HepG2 (cell line): ENCODE measurements around the gene ZNRD2. TPM values are rescaled to one million over a fixed set of nuclear protein-coding genes. Genes with fewer than 3 reads are reported as not detected.
A peak's percentile ranks its signal among the peaks of the same experiment; 100 is the strongest.

Experiments used
- ADNP ChIP-seq: sonication (generic); formaldehyde crosslinking; IDR thresholded peaks from 2 replicates; pipeline ENCODE4 v1.4.0; 2020; ENCODE audit warnings: missing genetic modification reagents
- ARNTL ChIP-seq: sonication (generic); formaldehyde crosslinking; IDR thresholded peaks from 2 replicates; pipeline ENCODE4 v1.4.0; 2020; ENCODE audit warnings: mild to moderate bottlenecking, missing genetic modification reagents
- DR1 ChIP-seq: sonication (generic); formaldehyde crosslinking; IDR thresholded peaks from 2 replicates; pipeline ENCODE4 v1.8.0; 2021; ENCODE audit warnings: mild to moderate bottlenecking, missing genetic modification reagents, inconsistent platforms
- EHMT2 ChIP-seq: fragments of 200-600 bp; sonication (generic); IDR thresholded peaks from 2 replicates; pipeline ENCODE4 v1.7.0; 2017; ENCODE audit warnings: antibody characterized with exemption, low read depth, low read length, borderline replicate concordance
- HCFC1 ChIP-seq: fragments of 150-350 bp; IDR thresholded peaks from 2 replicates; pipeline ENCODE4 v1.6.1; 2014; ENCODE audit warnings: low read depth, low read length
- HMGA1 ChIP-seq: sonication (generic); formaldehyde crosslinking; conservative IDR thresholded peaks from 2 replicates; pipeline ENCODE4 v1.4.0; 2020; ENCODE audit warnings: missing genetic modification reagents
- HOXA3 ChIP-seq: sonication (generic); formaldehyde crosslinking; IDR thresholded peaks from 2 replicates; pipeline ENCODE4 v1.5.0; 2020; ENCODE audit warnings: missing genetic modification reagents
- MTA1 ChIP-seq: sonication (generic); formaldehyde crosslinking; IDR thresholded peaks from 2 replicates; pipeline ENCODE4 v1.4.0; 2020; ENCODE audit warnings: missing genetic modification reagents, mild to moderate bottlenecking, borderline replicate concordance
- MYC ChIP-seq: sonication (generic); formaldehyde crosslinking; IDR thresholded peaks from 2 replicates; pipeline ENCODE4 v1.9.0; 2021; ENCODE audit warnings: missing genetic modification reagents, borderline replicate concordance
- PAWR ChIP-seq: sonication (generic); formaldehyde crosslinking; IDR thresholded peaks from 2 replicates; pipeline ENCODE4 v1.4.0; 2020; ENCODE audit warnings: missing genetic modification reagents, mild to moderate bottlenecking, borderline replicate concordance
- SOX5 ChIP-seq: IDR thresholded peaks from 2 replicates; pipeline ENCODE4 v1.6.1; 2016; ENCODE audit warnings: borderline replicate concordance
- TEAD3 ChIP-seq: optimal IDR thresholded peaks from 2 replicates; pipeline ENCODE3; 2016; ENCODE audit warnings: borderline replicate concordance
- TOE1 ChIP-seq: sonication (generic); formaldehyde crosslinking; IDR thresholded peaks from 2 replicates; pipeline ENCODE4 v1.4.0; 2020; ENCODE audit warnings: mild to moderate bottlenecking, missing genetic modification reagents
- YEATS4 ChIP-seq: sonication (generic); formaldehyde crosslinking; IDR thresholded peaks from 2 replicates; pipeline ENCODE4 v1.4.0; 2020; ENCODE audit warnings: missing genetic modification reagents, borderline replicate concordance
- YY1 ChIP-seq: IDR thresholded peaks from 2 replicates; pipeline ENCODE4 v1.6.1; 2011; ENCODE audit warnings: low read length, low read depth, moderate library complexity, mild to moderate bottlenecking; ENCODE audit not compliant: insufficient read depth, insufficient replicate concordance
- ZNF367 ChIP-seq: sonication (generic); formaldehyde crosslinking; IDR thresholded peaks from 2 replicates; pipeline ENCODE4 v1.4.0; 2020; ENCODE audit warnings: missing genetic modification reagents, borderline replicate concordance
- ZNF557 ChIP-seq: sonication (generic); formaldehyde crosslinking; IDR thresholded peaks from 2 replicates; pipeline ENCODE4 v1.4.0; 2020; ENCODE audit warnings: missing genetic modification reagents
- polyA plus RNA-seq, 8 experiments: library from polyadenylated mRNA; depleted of rRNA in 3 of 8; stranded (reverse) in 7 of 8; unstranded in 1 of 8; fragments of >200 nt; fragmentation: Illumina TruSeq in 4 of 8; extraction: Trizol in 4 of 8; gene quantifications; 2 replicates each; pipeline versions ENCODE4 v1.2.1 to v1.2.3, GENCODE V29; 2011 to 2016; ENCODE audit warnings: low read depth in 4 of 8, missing spikeins in 1 of 8, mixed read lengths in 1 of 8; ENCODE audit not compliant: insufficient read depth in 1 of 8
- total RNA-seq, 5 experiments: library from RNA; depleted of rRNA; stranded (reverse); fragments of >200 nt; fragmentation: Illumina TruSeq; extraction: Trizol; gene quantifications; 2 replicates each; pipeline ENCODE4 v1.2.3, GENCODE V29; 2016; ENCODE audit warnings: low read depth in 1 of 5
- TF ChIP-seq, protein P1 (sequence below): sonication (generic); formaldehyde crosslinking; IDR thresholded peaks from 2 replicates; pipeline ENCODE4 v1.5.0; 2020; ENCODE audit warnings: missing genetic modification reagents, mild to moderate bottlenecking, borderline replicate concordance
- TF ChIP-seq, protein P2 (sequence below): sonication (generic); formaldehyde crosslinking; conservative IDR thresholded peaks from 2 replicates; pipeline ENCODE4 v1.8.0; 2022; ENCODE audit warnings: missing genetic modification reagents
- TF ChIP-seq, protein P3 (sequence below): sonication (generic); formaldehyde crosslinking; IDR thresholded peaks from 2 replicates; pipeline ENCODE4 v1.5.1; 2020; ENCODE audit warnings: missing genetic modification reagents, mild to moderate bottlenecking, borderline replicate concordance
- TF ChIP-seq, protein P4 (sequence below): sonication (generic); formaldehyde crosslinking; IDR thresholded peaks from 2 replicates; pipeline ENCODE4 v1.4.0; 2020; ENCODE audit warnings: missing genetic modification reagents

The ZNRD2 gene
- total and polyA plus RNA-seq, 2 of the 13 experiments (the other 11 are each of a cell fraction or from before 2014, with no cell fraction given): 29.2 to 34.0 TPM

DNA sequence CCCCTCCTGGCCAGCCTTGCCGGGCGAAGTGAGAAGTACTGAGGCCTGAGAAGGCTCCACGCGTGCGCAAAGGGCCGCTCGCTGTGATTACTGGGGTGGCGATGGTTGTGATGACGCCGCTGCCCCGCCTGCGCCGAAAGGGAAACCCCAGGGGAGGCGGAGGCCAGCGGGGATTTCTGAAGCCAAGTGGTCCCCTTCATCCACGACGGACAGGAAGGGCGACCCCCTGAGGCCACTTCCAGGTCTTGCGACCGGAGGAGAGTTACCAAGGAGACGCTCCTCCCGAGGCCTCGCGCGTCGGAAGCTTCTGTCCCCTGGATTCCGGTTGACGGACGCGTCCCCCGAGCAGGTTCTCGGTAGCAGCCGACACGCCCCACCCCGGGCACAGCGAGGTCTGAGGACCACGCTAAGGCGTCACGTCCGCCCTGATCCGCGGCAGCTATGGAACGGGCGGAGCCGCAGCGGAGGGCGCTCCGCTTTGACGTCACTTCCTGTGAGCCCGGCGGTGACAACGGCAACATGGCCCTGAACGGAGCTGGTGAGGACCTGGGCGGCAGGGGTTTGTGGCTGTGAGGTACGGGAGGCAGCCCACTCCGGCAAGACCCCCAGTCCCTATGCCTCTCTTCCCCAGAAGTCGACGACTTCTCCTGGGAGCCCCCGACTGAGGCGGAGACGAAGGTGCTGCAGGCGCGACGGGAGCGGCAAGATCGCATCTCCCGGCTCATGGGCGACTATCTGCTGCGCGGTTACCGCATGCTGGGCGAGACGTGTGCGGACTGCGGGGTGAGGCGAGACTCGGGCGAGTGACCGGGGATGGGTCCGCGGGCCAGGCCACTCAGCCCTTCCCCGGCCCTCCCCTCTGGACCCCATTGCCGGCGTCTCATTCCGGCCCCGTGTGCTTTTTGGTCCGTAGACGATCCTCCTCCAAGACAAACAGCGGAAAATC is at the start of gene ZNRD2 (continued):
- TF ChIP-seq ARNTL (CRISPR knock-in tag) (peak; percentile 58; the same call in 1 of the 2 replicates), TEAD3 (CRISPR knock-in tag) (peak; percentile 86), ZNF557 (CRISPR knock-in tag) (no peak), HCFC1 (peak; percentile 86), MYC (CRISPR knock-in tag) (peak; percentile 90), PAWR (CRISPR knock-in tag) (peak; percentile 83; the same call in 1 of the 2 replicates), YEATS4 (CRISPR knock-in tag) (0 out of 2 replicates have a peak, but pooled peaks have one; percentile 39), YY1 (peak; percentile 91), MTA1 (peak; percentile 89; the same call in 1 of the 2 replicates), SOX5 (CRISPR knock-in tag) (peak; percentile 60; the same call in 1 of the 2 replicates), EHMT2 (no peak), HOXA3 (CRISPR knock-in tag) (peak; percentile 99), ADNP (CRISPR knock-in tag) (no peak), ZNF367 (CRISPR knock-in tag) (no peak), DR1 (CRISPR knock-in tag) (no peak), HMGA1 (CRISPR knock-in tag) (no peak), TOE1 (CRISPR knock-in tag) (0 out of 2 replicates have a peak, but pooled peaks have one; percentile 27)
- TF ChIP-seq, protein P1, sequence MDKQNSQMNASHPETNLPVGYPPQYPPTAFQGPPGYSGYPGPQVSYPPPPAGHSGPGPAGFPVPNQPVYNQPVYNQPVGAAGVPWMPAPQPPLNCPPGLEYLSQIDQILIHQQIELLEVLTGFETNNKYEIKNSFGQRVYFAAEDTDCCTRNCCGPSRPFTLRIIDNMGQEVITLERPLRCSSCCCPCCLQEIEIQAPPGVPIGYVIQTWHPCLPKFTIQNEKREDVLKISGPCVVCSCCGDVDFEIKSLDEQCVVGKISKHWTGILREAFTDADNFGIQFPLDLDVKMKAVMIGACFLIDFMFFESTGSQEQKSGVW (CRISPR knock-in tag): no peak
- TF ChIP-seq, protein P2, sequence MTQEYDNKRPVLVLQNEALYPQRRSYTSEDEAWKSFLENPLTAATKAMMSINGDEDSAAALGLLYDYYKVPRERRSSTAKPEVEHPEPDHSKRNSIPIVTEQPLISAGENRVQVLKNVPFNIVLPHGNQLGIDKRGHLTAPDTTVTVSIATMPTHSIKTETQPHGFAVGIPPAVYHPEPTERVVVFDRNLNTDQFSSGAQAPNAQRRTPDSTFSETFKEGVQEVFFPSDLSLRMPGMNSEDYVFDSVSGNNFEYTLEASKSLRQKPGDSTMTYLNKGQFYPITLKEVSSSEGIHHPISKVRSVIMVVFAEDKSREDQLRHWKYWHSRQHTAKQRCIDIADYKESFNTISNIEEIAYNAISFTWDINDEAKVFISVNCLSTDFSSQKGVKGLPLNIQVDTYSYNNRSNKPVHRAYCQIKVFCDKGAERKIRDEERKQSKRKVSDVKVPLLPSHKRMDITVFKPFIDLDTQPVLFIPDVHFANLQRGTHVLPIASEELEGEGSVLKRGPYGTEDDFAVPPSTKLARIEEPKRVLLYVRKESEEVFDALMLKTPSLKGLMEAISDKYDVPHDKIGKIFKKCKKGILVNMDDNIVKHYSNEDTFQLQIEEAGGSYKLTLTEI (CRISPR knock-in tag): no peak
- TF ChIP-seq, protein P3, sequence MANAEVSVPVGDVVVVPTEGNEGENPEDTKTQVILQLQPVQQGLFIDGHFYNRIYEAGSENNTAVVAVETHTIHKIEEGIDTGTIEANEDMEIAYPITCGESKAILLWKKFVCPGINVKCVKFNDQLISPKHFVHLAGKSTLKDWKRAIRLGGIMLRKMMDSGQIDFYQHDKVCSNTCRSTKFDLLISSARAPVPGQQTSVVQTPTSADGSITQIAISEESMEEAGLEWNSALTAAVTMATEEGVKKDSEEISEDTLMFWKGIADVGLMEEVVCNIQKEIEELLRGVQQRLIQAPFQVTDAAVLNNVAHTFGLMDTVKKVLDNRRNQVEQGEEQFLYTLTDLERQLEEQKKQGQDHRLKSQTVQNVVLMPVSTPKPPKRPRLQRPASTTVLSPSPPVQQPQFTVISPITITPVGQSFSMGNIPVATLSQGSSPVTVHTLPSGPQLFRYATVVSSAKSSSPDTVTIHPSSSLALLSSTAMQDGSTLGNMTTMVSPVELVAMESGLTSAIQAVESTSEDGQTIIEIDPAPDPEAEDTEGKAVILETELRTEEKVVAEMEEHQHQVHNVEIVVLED: peak; percentile 97
- TF ChIP-seq, protein P4, sequence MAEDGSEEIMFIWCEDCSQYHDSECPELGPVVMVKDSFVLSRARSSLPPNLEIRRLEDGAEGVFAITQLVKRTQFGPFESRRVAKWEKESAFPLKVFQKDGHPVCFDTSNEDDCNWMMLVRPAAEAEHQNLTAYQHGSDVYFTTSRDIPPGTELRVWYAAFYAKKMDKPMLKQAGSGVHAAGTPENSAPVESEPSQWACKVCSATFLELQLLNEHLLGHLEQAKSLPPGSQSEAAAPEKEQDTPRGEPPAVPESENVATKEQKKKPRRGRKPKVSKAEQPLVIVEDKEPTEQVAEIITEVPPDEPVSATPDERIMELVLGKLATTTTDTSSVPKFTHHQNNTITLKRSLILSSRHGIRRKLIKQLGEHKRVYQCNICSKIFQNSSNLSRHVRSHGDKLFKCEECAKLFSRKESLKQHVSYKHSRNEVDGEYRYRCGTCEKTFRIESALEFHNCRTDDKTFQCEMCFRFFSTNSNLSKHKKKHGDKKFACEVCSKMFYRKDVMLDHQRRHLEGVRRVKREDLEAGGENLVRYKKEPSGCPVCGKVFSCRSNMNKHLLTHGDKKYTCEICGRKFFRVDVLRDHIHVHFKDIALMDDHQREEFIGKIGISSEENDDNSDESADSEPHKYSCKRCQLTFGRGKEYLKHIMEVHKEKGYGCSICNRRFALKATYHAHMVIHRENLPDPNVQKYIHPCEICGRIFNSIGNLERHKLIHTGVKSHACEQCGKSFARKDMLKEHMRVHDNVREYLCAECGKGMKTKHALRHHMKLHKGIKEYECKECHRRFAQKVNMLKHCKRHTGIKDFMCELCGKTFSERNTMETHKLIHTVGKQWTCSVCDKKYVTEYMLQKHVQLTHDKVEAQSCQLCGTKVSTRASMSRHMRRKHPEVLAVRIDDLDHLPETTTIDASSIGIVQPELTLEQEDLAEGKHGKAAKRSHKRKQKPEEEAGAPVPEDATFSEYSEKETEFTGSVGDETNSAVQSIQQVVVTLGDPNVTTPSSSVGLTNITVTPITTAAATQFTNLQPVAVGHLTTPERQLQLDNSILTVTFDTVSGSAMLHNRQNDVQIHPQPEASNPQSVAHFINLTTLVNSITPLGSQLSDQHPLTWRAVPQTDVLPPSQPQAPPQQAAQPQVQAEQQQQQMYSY (CRISPR knock-in tag): peak; percentile 54; the same call in 1 of the 2 replicates
